Endometrium (tissue), 2 donors: ENCODE results near the gene MPRIP.
"Not testable (repeated sequence)": the region's sequence is repeated elsewhere in the genome, so short reads cannot be mapped to it uniquely, and the experiment has no call there.

Experiments used
- FAIRE-seq: peaks from 2 replicates; lab custom pipeline; 2012; peaks lifted over from hg19 to GRCh38; lab: Jason Lieb, UNC
- donor health status: control.
- donor health status: control.

Gene MPRIP

DNA sequence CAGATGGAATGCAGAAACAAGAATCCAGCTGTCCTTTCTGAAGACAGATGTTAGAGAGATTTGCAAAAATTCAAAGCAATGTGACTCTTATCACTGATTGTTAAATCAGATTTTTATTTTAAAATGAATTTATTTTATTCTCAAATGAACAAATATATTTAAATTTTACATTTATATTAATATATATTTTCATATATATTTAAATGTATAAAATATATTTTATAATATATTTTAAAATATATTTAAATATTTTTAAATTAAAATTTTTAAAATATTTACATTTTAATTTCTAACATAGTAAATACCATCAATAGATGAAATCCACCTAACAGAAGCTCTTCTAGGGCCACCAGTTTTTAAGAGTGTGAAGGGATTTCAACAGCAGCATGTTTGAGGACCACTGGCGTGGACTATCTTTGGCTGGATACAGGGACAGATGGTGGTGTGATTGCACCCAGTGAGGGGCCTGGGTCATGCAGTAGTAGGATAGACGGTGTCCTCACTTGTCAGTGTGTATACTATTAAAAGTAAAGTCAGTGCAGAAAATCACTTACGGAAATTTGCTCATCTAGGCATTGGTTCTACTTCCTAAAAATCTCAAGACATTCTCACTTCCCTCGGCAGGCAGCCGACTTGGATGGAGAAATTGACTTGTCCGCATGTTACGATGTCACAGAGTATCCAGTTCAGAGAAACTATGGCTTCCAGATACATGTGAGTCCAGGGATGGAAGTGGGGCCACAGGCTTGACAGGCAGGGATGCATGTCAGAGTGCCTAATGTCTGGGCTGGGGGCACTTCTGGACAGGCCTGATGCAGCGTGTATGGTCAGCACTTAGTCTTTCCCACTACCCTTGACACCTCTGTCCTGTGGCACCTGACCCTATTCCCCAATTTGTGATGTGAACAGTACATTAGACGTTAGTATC, 107.5 kb downstream of the MPRIP start:
- FAIRE-seq, result no peak

DNA sequence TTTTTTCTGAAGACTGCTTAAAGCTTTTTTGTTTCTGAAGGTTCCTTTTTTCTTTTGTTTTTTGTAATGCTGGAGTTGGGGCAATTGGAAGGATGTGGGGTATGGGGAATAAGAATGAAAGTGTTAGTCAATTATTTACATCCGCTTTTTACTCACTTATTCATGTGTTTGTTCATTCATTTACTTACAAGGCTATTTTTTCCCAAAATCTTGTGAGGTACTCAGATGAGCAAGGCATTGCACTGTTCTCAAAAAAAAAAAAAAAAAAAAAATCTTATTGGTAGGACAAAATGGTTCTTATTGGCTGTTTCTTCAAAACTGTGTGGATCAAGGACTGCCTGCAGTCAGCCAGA, 108.2 kb downstream of the MPRIP start:
- FAIRE-seq, result no peak

DNA sequence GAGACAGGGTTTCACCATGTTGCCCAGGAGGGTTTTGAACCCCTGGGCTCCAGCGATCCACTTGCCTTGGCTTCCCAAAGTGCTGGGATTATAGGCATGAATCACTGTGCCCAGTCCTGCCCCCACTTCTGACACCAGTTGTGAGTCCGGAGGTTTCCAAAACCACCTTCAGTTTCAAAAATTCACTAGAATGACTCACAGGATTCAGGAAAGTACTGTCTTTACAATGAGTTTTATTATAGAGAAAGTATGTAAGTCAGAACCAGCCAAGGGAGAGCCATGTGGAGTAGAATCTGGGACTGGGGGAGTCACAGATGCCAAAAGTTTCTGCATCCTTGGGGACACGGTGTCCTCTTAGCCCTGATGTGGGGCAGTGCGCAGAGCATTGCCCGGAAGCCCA, 108.8 kb downstream of the MPRIP start:
- no peak for FAIRE-seq

DNA sequence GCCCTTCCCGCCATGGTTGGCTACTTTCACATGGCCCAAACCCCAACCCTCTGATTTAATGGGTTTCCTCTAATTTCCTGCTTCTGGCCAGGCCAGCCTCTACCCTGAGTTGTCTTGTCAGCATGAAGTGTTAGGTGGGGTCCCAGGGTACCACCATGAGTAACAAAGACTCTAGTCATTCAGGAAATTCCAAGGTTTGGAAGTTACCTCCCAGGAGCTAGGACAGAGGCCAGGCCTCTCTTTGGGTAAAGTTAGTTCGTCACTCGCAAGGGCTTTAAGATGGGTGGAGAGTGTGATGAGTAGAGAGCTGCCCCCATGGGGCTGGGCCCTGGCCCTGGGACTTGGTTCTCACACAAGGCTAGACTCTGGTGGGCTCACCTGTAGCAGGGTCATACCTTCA, 109.3 kb downstream of the MPRIP start:
- FAIRE-seq, result no peak

DNA sequence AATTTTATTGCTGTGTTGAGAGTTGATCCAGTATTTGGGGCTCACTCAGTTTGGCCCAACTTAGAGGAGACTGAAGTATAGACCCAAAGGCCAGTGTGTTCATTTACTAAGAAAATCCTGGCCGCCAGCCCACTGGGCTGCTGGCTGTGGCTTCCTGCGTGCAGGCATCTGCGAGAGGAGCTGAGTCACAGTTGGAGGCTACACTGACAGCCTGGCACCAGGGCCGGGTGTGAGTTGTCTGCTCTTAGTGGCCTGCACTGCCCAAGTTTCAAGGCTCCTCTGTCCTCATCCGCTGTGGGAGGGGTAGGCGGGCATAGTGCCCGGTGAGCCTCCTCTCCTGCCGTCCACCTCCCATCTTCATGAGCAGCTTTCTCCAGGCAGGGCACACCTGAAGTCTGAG, 109.7 kb downstream of the MPRIP start:
- no peak for FAIRE-seq

DNA sequence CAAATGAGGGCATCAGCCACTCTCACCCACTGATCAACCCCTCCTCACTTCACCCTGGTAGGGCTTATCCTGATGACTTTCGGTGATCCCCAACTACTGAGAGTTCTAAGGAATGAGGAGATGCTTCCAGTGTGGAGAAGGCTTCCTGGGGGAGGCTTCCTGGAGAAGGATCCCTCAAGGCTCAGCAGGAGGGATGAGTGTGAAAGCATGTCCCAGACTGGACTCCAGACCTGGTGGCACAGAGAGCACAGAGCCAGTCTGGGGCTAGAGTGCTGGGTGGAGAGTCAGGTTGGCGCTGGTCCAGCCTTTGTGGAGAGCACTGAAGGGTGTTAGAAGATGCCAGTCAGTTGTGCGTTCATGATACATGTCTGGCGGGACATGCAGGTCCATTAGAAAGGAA, 110.1 kb downstream of the MPRIP start:
- no peak for FAIRE-seq

DNA sequence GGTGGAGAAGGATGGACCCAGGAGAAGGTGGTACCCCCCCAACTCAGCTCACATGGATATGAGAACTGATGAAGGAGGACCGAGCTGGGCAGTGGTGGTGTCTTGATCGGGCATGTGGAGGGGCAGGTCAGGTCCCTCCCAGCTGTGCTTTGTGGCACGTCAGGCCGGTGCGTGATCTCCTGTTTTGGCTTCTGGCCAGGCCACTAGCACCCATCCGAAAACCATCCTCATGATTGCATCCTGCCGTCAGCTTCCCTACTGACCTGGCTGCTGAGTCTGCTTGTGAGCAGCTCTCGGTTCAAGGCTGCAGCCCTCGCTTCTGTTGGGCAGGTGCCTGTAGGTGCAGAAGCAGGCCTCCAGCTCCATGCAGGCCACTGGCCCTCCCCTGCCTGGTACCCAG, 110.8 kb downstream of the MPRIP start:
- FAIRE-seq, result no peak

DNA sequence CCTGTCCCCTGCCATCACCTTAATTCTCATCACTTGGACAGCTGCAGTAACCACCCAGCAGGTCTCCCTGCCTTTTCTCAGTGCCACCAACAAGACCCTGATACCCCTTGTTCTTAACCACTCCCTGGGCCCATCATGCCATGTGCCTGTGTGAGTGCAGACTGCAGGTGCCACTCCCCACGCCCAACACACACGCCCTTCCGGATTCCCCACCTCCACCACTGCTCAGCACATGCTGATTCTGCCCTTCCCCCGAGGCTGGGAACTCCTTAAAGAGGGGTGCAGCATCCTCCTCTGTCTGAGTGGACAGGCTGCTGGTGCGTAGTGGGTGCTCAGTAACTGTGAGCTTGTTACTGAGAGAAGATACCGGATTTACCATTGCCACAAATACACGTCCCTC, 111.5 kb downstream of the MPRIP start:
- FAIRE-seq, result no peak

DNA sequence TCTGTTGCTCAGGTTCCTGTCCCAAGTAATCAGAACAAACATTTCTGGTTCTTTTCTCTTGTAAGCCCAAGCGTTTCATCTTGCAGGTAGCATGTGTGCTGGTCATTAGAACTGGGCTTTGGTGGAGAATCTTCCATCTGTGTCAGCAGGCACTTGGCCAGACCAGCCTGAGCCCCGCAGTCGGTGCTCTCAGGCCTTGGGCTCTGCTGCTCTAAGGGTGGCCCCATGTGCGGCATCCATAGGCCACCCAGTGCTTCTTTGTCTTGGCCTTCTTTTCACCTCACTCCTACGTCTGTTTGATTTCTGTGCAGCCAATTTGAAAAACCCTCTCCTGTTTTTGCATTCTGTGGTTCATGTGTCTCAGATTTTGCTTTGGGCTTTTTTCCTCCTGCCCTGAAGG, 112.3 kb downstream of the MPRIP start:
- FAIRE-seq, result no peak

DNA sequence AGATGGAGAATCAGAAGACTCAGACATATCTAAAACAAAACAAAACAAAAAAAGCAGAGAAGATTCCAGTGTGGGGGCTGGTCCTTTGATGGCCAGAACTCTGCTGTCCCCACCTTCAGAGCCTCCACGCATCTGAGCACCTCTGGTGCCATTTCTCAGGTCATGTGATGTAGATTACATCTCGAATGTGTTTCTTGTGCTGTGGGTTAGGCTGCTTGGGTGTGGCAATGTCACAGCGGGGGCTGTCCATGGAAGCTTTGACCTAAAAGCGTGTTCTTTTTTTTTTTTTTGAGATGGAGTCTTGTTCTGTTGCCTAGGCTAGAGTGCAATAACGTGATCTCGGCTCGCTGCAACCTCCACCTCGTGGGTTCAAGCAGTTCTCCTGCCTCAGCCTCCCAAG, 112.7 kb downstream of the MPRIP start:
- FAIRE-seq, result no peak

DNA sequence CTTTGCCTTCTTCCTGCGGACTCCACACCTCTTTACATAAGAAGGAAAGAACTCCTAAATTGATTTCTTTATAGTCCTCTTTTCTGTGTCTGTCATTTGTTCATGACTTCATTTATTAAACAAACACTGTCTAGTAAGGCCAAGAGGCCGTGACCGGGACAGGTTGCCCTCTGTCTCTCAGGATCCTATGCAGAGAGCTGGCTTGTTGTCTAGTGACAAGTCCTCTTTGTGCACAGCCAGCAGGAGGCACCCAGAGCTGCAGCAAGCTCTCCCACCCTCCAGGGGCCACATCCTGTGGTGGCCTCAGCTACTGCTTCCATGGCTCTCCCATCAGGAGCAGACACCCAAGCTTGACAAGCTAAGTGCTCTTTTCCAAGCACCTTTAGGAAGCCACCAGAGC, 113.3 kb downstream of the MPRIP start:
- no peak for FAIRE-seq

DNA sequence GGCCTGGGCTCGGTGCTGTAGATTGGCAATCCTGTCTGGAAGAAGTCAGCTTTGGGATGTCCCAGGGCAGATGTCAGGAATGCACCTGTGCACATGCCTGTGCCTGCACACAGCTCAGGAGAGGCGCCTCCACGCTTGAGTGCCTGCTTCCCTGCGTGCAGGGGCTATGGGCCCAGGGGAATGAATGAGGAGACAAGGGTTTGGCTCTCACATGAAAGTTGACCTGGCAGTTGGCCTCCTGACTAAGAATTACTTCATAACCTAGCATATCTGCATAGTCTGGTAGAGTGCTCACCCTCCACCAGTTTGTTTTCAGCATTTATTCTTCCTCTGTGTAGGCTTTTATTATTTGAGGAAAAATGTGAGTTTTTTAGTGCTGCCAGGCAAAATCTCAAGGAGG, 113.8 kb downstream of the MPRIP start:
- FAIRE-seq, result no peak

DNA sequence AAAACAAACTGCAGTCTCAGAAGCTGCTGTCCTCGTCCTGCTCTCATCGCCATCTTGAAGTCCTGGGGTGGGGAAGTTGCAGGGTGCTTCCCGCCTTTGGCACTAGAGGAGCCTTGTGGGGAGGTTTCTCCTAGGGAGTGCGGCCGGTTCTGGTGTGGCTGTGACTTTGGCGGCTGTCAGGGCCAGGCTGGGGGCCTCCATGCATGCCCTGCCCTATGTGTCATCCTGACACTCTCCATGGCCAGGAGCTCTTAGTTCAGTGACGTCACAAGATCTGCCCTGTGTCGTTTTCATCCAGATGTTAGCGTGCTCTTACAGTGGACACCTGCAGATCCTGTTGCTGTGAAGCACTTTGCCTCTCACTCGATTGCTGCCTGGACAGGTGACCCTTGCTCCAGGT, 114.3 kb downstream of the MPRIP start:
- FAIRE-seq, result no peak

DNA sequence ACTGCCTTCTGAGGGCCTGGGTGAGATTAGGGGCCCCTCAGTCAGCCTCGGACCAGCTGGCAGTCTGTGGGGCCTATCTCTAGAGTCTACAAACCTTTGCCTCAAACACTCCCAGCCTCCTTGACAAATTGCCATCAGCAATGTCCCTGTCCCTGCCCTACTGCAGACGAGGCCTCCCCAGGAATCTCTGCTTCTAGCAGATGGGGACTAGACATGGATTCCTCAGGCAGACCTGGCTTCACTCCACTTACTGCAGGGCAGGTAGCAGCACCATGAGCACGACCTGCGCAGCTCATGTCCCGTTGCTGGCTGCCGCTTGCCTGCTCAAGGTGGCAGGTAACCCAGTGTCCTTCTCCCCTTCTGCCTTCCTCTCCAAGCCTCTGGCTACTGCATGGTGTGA, 114.8 kb downstream of the MPRIP start:
- no peak for FAIRE-seq

DNA sequence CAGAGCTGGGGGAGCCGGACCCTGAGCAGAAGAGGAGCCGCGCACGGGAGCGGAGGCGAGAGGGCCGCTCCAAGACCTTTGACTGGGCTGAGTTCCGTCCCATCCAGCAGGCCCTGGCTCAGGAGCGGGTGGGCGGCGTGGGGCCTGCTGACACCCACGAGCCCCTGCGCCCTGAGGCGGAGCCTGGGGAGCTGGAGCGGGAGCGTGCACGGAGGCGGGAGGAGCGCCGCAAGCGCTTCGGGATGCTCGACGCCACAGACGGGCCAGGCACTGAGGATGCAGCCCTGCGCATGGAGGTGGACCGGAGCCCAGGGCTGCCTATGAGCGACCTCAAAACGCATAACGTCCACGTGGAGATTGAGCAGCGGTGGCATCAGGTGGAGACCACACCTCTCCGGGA, 116.2 kb downstream of the MPRIP start:
- not testable (repeated sequence) for FAIRE-seq

DNA sequence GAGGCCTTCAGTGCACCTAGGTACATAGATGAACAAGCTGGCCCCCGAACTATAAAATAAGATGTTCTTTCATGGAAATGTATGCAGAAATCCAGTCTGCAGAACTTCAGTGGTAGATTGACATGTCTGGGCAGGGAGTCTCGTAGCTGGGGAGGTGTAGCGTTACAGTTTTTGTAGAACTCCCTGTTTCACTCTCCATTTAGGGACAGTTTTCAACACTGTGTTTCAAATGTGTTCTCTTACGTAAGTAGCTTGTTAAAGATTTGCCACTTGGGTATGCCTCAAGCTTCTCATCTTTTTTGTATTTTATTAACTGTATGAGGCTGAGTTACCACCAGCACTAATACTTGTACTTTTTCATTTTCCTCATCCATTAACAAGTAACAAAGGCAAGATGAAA, 117.3 kb downstream of the MPRIP start:
- no peak for FAIRE-seq

DNA sequence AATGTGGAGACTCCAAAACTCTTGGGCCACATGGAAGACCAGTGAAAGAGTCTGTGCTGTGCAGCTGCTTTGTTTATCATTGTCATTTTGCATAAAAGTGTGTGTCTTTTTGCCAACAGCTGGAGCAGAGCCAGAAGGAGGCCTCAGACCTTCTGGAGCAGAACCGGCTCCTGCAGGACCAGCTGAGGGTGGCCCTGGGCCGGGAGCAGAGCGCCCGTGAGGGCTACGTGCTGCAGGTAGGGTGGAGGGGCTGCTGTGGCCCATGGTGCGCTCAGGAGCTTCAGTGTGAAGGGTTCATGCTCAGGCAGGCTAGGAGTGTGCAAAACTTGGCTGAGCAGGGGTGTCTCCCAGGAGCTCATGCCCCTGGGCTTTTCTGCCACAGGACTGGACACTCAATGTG, 118.9 kb downstream of the MPRIP start:
- no peak for FAIRE-seq

DNA sequence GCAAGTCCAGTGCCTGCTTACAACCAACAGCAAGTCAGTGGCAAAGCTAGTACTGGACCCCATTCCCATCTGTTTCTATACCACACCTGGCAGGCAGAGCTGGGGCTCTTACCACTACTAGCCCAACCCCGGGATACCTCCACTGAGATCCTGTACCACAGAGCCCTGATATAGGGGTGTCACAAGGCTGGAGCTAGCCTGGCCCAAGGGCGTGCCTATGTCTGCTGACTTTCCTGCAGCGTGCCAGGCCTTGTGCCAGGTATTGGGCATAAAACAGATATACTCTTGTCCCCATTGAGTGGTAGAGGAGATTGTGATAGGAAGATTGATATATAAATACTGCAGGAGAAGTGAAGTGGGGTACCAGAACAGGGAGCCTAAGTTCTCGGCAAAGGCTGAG, 119.5 kb downstream of the MPRIP start:
- no peak for FAIRE-seq

DNA sequence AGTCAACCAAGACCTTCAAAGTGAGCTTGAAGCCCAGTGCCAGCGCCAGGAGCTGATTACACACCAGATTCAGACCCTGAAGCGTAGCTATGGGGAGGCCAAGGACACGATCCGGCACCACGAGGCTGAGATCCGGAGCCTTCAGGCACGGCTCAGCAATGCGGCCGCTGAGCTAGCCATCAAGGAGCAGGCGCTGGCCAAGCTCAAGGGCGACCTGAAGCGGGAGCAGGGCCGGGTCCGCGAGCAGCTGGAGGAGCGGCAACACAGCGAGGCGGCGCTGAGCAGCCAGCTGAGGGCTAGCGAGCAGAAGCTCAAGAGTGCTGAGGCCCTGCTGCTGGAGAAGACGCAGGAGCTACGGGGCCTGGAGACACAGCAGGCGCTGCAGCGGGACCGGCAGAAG, 121.9 kb downstream of the MPRIP start:
- no peak for FAIRE-seq

DNA sequence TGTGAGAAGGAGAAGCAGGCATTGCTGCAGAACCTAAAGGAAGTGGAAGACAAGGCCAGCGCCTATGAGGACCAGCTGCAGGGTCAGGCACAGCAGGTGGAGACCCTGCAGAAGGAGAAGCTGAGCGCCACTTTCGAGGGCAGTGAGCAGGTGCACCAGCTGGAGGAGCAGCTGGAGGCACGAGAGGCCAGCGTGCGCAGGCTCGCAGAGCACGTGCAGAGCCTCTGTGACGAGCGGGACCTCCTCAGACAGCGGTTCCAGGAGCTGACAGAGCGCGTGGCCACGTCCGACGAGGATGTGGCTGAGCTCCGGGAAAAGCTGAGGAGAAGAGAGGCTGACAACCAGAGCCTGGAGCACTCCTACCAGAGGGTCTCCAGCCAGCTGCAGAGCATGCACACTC, 122.4 kb downstream of the MPRIP start:
- FAIRE-seq, result no peak

DNA sequence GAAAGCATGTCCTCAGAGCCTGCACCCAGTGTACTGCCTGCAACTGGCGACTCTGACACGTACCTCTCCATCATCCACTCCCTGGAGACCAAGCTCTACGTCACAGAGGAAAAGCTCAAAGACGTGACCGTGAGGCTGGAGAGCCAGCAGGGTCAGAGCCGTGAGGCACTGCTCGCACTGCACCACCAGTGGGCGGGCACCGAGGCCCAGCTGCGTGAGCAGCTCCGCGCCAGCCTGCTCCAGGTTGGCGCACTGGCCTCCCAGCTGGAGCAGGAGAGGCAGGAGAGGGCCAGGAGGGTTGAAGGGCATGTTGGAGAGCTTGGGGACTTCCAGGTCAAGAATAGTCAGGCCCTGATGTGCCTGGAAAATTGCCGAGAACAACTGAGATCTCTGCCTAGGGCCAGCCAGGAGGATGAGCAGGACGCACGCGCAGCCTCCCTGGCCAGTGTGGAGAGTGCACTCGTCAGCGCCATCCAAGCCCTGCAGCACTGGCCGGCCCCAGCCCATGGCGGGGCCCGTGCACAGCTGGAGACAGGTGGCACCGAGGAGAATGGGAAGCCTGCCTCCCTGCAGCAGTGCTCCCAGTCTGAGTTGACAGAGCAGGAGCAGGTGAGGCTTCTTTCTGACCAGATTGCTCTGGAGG, 123.5 kb downstream of the MPRIP start:
- FAIRE-seq, result no peak

DNA sequence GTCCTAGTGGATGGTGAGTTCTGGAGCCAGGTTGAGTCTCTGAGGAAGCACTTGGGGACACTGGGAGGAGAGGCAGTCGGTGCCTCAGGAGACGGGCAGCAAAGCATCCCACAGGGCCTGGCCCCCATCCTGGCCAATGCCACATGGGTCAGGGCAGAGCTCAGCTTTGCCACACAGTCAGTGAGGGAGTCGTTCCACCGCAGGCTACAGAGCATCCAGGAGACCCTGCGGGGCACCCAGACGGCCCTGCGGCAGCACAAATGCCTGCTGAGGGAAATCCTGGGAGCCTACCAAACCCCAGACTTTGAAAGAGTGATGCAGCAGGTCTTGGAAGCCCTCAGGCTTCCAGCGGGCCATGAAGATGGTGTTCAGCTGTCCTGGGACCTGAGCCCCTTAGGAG, 124.2 kb downstream of the MPRIP start:
- no peak for FAIRE-seq

DNA sequence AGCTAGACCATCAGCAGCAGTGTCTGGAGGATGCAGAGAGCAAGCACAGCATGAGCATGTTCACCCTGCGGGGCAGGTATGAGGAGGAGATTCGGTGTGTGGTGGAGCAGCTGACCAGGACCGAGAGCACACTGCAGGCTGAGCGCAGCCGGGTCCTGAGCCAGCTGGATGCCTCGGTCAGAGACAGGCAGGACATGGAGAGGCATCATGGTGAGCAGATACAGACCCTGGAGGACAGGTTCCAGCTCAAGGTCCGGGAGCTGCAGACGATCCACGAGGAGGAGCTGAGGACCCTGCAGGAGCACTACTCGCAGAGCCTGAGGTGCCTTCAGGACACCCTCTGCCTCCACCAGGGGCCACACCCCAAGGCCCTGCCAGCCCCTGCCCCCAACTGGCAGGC, 125.1 kb downstream of the MPRIP start:
- no peak for FAIRE-seq

DNA sequence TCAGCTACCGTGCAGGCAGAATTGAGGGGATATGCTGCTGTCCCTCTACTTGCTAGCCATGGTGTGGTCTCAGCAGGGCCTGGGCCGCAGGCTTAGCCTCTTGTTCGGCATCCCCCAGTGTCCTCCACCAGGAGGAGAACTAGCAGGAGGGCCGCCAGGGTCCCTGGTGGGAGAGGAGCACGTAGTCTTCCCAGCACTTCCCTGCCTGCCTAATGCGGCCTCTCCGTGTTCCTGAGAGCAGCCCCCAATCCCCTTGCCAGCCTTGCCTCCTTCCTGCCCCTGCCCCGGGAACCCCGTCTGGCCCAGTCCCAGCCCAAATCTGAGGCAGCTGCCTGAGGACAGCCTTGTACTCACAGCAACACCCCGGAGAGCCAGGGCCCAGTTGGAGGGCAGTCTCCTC, 125.7 kb downstream of the MPRIP start:
- no peak for FAIRE-seq
